GM12865 (cell line): ENCODE measurements around the gene SIL1.

Source experiments
- DNase-seq: peaks from one replicate; pipeline ENCODE4 v3.0.0; 2010; ENCODE audit warnings: low read depth
- H3K4me3 ChIP-seq: 2 replicates; pipeline ENCODE4 v1.5.1; 2011; ENCODE audit warnings: mild to moderate bottlenecking, low read depth, low read length, control low read depth
- CTCF ChIP-seq: IDR thresholded peaks from 2 replicates; pipeline ENCODE4 v1.5.1; 2011; ENCODE audit warnings: low read length, control low read depth, low read depth, inconsistent platforms; ENCODE audit not compliant: insufficient read depth; ENCODE audit errors: missing control alignments

The SIL1 gene

GRCh38 chr5:139140591-139141071 lies 57.5 kb downstream of the SIL1 start:
- peak; percentile 38 for DNase-seq
- TF ChIP-seq CTCF = no peak
- no peak overlapping the region for H3K4me3 ChIP-seq

- no peak for TF ChIP-seq CTCF
- no peak overlapping the region for H3K4me3 ChIP-seq
- peak; percentile 12 for DNase-seq
Measured at GRCh38 chr5:139138809-139139208, 59.4 kb downstream of the SIL1 start.

- TF ChIP-seq CTCF = no peak
- H3K4me3 ChIP-seq = no peak overlapping the region
- no peak for DNase-seq
Measured at GRCh38 chr5:139138109-139138508, 60.1 kb downstream of the SIL1 start.

GRCh38 chr5:139137697-139138096 lies 60.5 kb downstream of the SIL1 start:
- H3K4me3 ChIP-seq = no peak overlapping the region
- TF ChIP-seq CTCF = peak; percentile 32
- DNase-seq = peak; percentile 53

GRCh38 chr5:139134906-139135305 lies 63.3 kb downstream of the SIL1 start:
- no peak for DNase-seq
- TF ChIP-seq CTCF = no peak
- H3K4me3 ChIP-seq = no peak overlapping the region

- no peak for DNase-seq
- no peak for TF ChIP-seq CTCF
- H3K4me3 ChIP-seq = no peak overlapping the region
Measured at GRCh38 chr5:139133282-139133681, 64.9 kb downstream of the SIL1 start.

GRCh38 chr5:139132515-139132914 lies 65.7 kb downstream of the SIL1 start:
- DNase-seq = no peak
- no peak overlapping the region for H3K4me3 ChIP-seq
- no peak for TF ChIP-seq CTCF
